ENCODE results near the gene ACBD3. TPM values are rescaled to one million over a fixed set of nuclear protein-coding genes. Genes with fewer than 3 reads are reported as not detected.

The ACBD3 gene
- total RNA-seq, 4 donors from 2014 or later, result 37.0 to 64.7 (median 52.1) TPM

- intact Hi-C loops (cut with DNase I), result no loop called here
- H3K9me3 ChIP-seq, result no peaks in the 10 kb centered on the region
- peaks cover 13 to 61% (median 22%) of the 10 kb centered on the region in 3 donors for H3K4me1 ChIP-seq
- H3K36me3 ChIP-seq, result no peaks in the 10 kb centered on the region
- 66 to 67% methylated on average over 3 of the region's 3 CpGs for WGBS, 2 donors
- no peaks in the 10 kb centered on the region for H3K27me3 ChIP-seq
- peak overlapping the region; percentile 6 to 97 (median 81) for H3K27ac ChIP-seq
- no peak for DNase-seq
- no peak overlapping the region for H3K4me3 ChIP-seq
- TF ChIP-seq CTCF (IDR thresholded peaks at IDR 0.05) (no peak), POLR2A (IDR thresholded peaks at IDR 0.05) (no peak)
Measured at GRCh38 chr1:226107471-226108460, 78.8 kb downstream of the ACBD3 start.

- Histone ChIP-seq H3K4me3 (no peak overlapping the region), H3K27me3 (no peaks in the 10 kb centered on the region), H3K9me3 (no peaks in the 10 kb centered on the region), H3K27ac (no peak overlapping the region), H3K4me1 (peaks cover 12 to 57% (median 14%) of the 10 kb centered on the region in 3 donors), H3K36me3 (no peaks in the 10 kb centered on the region)
- TF ChIP-seq CTCF (IDR thresholded peaks at IDR 0.05) (no peak), POLR2A (IDR thresholded peaks at IDR 0.05) (no peak)
- WGBS, 2 donors, result 72 to 83% methylated on average over 8 of the region's 8 CpGs
- intact Hi-C loops (cut with DNase I), result no loop called here
- DNase-seq, result no peak
Measured at GRCh38 chr1:226104671-226105121, 81.8 kb downstream of the ACBD3 start.

GRCh38 chr1:226100436-226101391, 85.8 kb downstream of the ACBD3 start:
- no peaks in the 10 kb centered on the region for H3K27me3 ChIP-seq
- H3K36me3 ChIP-seq, result no peaks in the 10 kb centered on the region
- no peak for DNase-seq
- H3K4me3 ChIP-seq, result peak overlapping the region; percentile 21 to 65 (median 46)
- intact Hi-C loops (cut with DNase I), result no loop called here
- H3K9me3 ChIP-seq, result no peaks in the 10 kb centered on the region
- 12 to 14% methylated on average over 24 to 30 of the region's 32 CpGs for WGBS, 2 donors
- peaks cover 5 to 41% (median 12%) of the 10 kb centered on the region in 3 donors for H3K4me1 ChIP-seq
- H3K27ac ChIP-seq, result peak overlapping the region in 3 of 4 donors; percentile 34 to 62 (median 44)
- TF ChIP-seq CTCF (IDR thresholded peaks at IDR 0.05) (no peak), POLR2A (IDR thresholded peaks at IDR 0.05) (no peak)

DNA sequence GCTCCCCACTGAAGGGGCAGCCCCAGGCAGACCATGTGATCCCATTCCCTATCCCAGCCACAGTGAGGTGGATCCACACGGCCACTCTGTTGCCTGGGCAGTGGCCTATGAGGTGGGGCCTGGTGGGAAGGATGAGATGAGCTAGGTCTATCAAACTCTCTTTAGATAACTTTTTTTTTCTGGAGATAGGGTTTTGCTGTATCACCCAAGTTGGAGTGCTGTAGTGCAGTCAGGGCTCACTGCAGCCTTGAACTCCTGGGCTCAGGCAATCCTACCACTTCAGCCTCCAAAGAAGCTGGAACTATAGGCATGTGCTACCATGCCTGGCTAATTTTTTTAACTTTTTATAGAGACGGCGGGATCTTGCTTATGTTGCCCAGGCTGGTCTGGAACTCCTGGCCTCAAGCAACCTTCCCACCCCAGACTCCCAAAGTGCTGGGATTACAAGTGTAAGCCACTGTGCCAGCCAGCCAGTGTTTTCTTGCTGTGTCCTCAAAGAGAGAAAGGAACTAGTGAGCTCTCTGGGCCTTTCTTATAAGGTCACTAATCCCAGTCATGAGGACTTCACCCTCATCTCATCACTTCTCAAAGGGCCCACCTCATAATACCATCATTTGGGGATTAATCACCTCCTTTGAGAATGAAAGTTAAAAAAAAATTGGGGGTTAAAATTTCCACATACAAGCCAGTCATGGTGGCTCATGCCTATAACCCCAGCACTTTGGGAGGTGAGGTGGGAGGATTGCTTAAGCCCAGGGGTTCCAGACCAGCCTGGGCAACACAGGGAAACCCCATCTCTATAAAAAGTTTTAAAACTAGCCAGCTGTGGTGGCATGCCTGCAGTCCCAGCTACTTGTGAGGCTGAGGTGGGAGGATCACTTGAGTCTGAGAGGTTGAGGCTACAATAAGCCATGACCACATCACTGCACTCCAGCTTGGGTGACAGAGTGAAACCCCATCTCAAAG, 87.4 kb downstream of the ACBD3 start:
- H3K27me3 ChIP-seq, result no peaks in the 10 kb centered on the region
- H3K9me3 ChIP-seq, result no peaks in the 10 kb centered on the region
- H3K4me1 ChIP-seq, result peaks cover 5 to 37% (median 12%) of the 10 kb centered on the region in 3 donors
- WGBS, 2 donors, result 83 to 100% methylated on average over 2 to 3 of the region's 3 CpGs
- intact Hi-C loops (cut with DNase I), result no loop called here
- DNase-seq, result no peak
- no peak for TF ChIP-seq CTCF (IDR thresholded peaks at IDR 0.05)
- TF ChIP-seq POLR2A (IDR thresholded peaks at IDR 0.05), result no peak
- no peaks in the 10 kb centered on the region for H3K36me3 ChIP-seq
- H3K4me3 ChIP-seq, result no peak overlapping the region
- H3K27ac ChIP-seq, result no peak overlapping the region

Data from esophagus squamous epithelium (tissue), 5 donors.